ENCODE measurements around the gene RBM34.
"Not testable (repeated sequence)": the region's sequence is repeated elsewhere in the genome, so short reads cannot be mapped to it uniquely, and the experiment has no call there.

The RBM34 gene

DNA sequence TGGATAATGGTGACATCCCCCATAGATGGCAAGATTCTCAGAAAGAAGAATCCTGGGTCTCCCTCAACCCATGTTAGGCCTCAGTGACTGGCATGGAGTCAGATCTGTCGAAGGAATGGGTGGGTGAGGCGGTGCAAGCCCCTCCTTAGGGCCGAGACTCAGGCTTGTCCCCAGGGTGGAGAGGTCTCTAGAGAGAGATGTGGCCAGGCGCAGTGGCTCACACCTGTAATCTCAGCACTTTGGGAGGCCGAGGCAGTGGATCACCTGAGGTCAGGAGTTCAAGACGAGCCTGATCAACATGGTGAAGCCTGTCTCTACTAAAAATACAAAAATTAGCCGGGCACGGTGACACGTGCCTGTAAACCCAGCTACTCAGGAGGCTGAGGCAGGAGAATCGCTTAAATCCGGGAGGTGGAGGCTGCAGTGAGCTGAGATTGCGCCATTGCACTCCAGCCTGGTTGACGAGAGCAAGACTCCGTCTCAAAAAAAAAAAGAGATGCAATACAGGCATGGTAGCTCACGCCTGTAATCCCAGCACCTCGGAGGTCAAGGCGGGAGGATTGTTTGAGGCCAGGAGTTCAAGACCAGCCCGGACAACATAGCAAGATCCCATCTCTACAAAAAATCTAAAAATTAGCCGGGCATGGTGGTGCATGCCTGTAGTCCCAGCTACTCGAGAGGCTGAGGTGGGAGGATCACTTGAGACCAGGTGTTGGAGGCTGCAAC, 69.6 kb downstream of the RBM34 start:
- not testable (repeated sequence) for DNase-seq (ENCODE audit: low spot score)

DNA sequence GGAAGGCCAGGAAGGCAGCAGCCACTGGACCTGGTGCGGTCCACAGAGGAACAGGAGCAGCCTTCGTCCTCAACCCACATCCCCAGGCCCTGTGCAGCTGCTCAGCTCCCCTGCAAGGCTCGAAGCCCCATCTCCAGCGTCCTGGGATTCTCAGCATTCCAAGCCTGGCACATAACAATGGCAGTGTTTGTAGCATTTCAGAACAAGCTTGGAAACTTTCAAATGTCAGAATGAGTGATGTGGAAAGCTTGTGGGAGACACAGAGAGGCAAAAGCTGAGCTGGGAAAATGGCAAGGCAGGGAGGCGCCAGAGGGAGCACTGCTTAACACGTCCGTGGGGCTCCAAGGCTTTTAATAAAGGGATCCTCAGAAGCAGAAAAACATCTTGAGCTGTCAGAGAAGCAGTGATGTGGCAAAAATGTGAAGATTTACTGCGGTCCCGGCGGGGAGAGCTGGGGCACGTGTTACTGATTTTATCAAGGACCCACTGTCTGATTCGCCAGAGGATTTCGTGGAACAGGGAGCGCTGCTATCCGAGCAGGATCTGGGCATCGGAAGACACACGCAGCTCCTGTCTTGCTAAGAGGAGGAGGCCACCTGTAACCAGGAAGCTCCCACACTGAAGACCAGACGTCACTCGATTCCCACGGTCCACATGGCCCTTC, 70.5 kb downstream of the RBM34 start:
- DNase-seq (ENCODE audit: low spot score): no peak

DNA sequence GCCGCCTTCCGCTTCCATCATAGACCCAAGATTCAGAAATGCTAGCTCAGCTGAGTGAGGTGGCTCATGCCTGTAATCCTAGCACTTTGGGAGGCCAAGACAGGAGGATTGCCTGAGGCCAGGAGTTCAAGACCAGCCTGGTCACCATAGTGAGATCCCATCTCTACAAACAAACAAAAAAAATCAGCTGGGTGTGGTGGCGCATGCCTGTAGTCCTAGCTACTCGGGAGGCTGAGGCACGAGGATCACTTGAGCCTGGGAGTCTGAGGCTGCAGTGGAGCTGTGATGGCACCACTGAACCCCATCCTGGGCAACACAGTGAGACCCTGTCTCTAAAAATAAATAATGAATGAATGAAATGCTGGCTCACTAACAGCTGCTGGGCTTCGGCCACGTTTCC, 72.1 kb downstream of the RBM34 start:
- DNase-seq (ENCODE audit: low spot score): no peak

DNA sequence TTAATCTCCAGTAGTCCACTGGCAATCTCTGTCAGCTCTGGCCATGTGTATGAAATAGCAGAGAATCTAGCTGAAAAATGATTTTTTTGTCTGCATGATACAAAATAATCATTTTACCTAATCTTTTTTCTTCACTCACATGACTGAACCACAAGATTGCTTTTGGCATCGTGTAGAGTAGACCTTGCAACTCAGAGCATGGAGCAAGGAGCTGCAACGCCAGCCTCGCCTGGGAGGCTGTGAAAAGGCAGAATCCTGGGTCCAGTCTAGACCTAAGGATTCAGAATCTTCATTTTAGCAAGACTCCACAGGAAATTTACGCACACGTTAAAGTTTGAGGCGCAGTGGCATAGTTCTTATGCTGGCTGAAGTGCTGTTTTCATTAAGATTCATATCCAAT, 72.6 kb downstream of the RBM34 start:
- no peak for DNase-seq (ENCODE audit: low spot score)

DNA sequence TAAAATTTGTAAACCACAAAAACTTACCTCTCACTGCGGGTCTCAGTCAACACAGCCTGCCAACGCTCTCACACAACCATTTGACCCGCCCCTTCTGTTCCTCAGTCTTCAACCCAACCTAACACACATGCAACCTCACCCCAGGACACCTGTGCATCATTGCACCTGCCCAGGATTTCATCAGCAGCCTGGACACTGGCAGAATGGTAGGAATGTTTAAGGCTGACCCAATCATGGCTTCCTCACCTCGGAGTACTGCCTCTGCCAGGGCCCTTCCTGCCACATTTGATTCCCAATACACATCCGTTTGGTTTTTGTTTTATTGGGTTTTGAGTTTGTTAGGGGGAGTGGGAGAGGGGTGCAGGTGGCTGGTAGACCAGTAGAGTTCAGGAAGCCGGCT, 73.1 kb downstream of the RBM34 start:
- no peak for DNase-seq (ENCODE audit: low spot score)

DNA sequence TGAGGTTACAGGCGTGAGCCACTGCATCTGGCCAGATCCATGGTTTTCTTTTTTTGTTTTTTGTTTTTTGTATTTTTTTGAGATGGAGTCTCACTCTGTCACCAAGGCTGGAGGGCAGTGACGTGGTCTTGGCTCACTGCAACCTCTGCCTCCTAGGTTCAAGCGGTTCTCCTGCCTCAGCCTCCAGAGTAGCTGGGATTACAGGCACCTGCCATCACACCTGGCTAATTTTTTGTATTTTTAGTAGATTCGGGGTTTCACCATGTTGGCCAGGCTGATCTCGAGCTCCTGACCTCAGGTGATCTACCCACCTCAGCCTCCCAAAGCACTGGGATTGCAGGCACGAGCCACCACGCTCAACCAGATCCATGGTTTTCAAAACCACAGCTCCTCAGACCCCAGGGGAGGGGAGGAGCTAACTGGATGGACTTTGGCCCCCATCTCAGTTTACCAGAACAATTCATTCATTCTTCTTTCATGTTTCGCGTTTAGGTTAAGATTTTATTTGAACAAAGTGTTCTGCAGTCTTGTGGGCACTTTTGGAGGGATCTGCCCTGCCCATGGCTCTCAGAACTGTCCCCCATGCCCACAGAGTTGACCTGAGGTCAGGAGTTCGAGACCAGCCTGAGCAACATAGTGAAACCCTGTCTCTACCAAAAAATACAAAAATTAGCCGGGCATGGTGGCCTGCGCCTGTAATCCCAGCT, 75.5 kb downstream of the RBM34 start:
- not testable (repeated sequence) for DNase-seq (ENCODE audit: low spot score)

Data from kidney capillary endothelial cell (primary cell).